DMS 273 treated with DMSO at 0.1 percent for 48 hours (cell line): Measurements from ENCODE around the gene ZSCAN2.
"Not testable (repeated sequence)": the region's sequence is repeated elsewhere in the genome, so short reads cannot be mapped to it uniquely, and the experiment has no call there.

Experiments
- DNase-seq: peaks from one replicate; lab custom pipeline; 2025; lab: John Stamatoyannopoulos, UW

ZSCAN2 gene

GRCh38 chr15:84641871-84642270, 41.1 kb downstream of the ZSCAN2 start:
- DNase-seq: not testable (repeated sequence)

GRCh38 chr15:84642640-84643039, 41.8 kb downstream of the ZSCAN2 start:
- not testable (repeated sequence) for DNase-seq

- DNase-seq: no peak
Measured at GRCh38 chr15:84643838-84644237, 43.0 kb downstream of the ZSCAN2 start.

GRCh38 chr15:84645496-84645895, 44.7 kb downstream of the ZSCAN2 start:
- no peak for DNase-seq

- DNase-seq: no peak
Measured at GRCh38 chr15:84645997-84646396, 45.2 kb downstream of the ZSCAN2 start.

GRCh38 chr15:84647726-84648125, 46.9 kb downstream of the ZSCAN2 start:
- DNase-seq: no peak

- DNase-seq: no peak
Measured at GRCh38 chr15:84648539-84648938, 47.7 kb downstream of the ZSCAN2 start.

- no peak for DNase-seq
Measured at GRCh38 chr15:84649706-84650105, 48.9 kb downstream of the ZSCAN2 start.

GRCh38 chr15:84653584-84653909, 52.7 kb downstream of the ZSCAN2 start:
- no peak for DNase-seq

- DNase-seq: peak; percentile 52
Measured at GRCh38 chr15:84653910-84654688, 53.3 kb downstream of the ZSCAN2 start, which contains the start of gene WDR73. WDR73 (minus strand) TSS chr15:84654283; CDS start chr15:84654274, 9 bp downstream.

- peak; percentile 65 for DNase-seq
Measured at GRCh38 chr15:84654689-84655453, 54.1 kb downstream of the ZSCAN2 start.

GRCh38 chr15:84656972-84657371, 56.2 kb downstream of the ZSCAN2 start:
- no peak for DNase-seq

GRCh38 chr15:84657748-84658079, 56.9 kb downstream of the ZSCAN2 start:
- DNase-seq: no peak

GRCh38 chr15:84658080-84658787, 57.4 kb downstream of the ZSCAN2 start, which contains the start of gene NMB:
NMB (minus strand) TSS chr15:84658199; CDS start chr15:84658152, 47 bp downstream.
- peak; percentile 51 for DNase-seq

GRCh38 chr15:84658788-84659411, 58.1 kb downstream of the ZSCAN2 start:
- DNase-seq: no peak

- DNase-seq: no peak
Measured at GRCh38 chr15:84659904-84660781, 59.3 kb downstream of the ZSCAN2 start.

GRCh38 chr15:84661001-84661400, 60.2 kb downstream of the ZSCAN2 start:
- no peak for DNase-seq

GRCh38 chr15:84666373-84666772, 65.6 kb downstream of the ZSCAN2 start:
- no peak for DNase-seq

- no peak for DNase-seq
Measured at GRCh38 chr15:84668221-84668982, 67.6 kb downstream of the ZSCAN2 start.

GRCh38 chr15:84669726-84670125, 68.9 kb downstream of the ZSCAN2 start:
- no peak for DNase-seq
